Calu3 (cell line): Measurements from ENCODE around the gene HLCS. TPM values are rescaled to one million over a fixed set of nuclear protein-coding genes. Genes with fewer than 3 reads are reported as not detected.

ENCODE experiments used
- BruUV-seq: library from RNA; stranded (reverse); fragments of 400-500 nt; replicated peaks from 2 replicates; lab custom pipeline; 2021; lab: Mats Ljungman, UMichigan
- CTCF ChIA-PET: fragments of 300-600 bp; sonication (Branson Sonifier 250); formaldehyde crosslinking; loops from one replicate; lab custom pipeline; 2022; ENCODE audit warnings: antibody characterized with exemption; lab: Charles Lee
- DNase-seq: peaks from one replicate; pipeline ENCODE4 v3.0.0; 2022
- H3K27ac Mint-ChIP-seq: one replicate; pipeline ENCODE4 v1.8.0; 2022; ENCODE audit warnings: mixed read lengths; ENCODE audit not compliant: unreplicated experiment
- H3K27me3 Mint-ChIP-seq: one replicate; pipeline ENCODE4 v1.8.0; 2022; ENCODE audit warnings: mixed read lengths; ENCODE audit not compliant: unreplicated experiment
- H3K36me3 Mint-ChIP-seq: one replicate; pipeline ENCODE4 v1.8.0; 2022; ENCODE audit warnings: mild to moderate bottlenecking, moderate library complexity, mixed read lengths; ENCODE audit not compliant: insufficient read depth, unreplicated experiment
- H3K4me1 Mint-ChIP-seq: one replicate; pipeline ENCODE4 v1.8.0; 2022; ENCODE audit warnings: mild to moderate bottlenecking, low read depth, mixed read lengths; ENCODE audit not compliant: unreplicated experiment
- H3K4me3 Mint-ChIP-seq: one replicate; pipeline ENCODE4 v1.8.0; 2022; ENCODE audit warnings: mild to moderate bottlenecking, low read depth, moderate library complexity, mixed read lengths; ENCODE audit not compliant: unreplicated experiment
- H3K9me3 Mint-ChIP-seq: one replicate; pipeline ENCODE4 v1.8.0; 2022; ENCODE audit warnings: low read depth, mixed read lengths; ENCODE audit not compliant: unreplicated experiment
- intact Hi-C: fragments of 100-400 bp; cut with micrococcal nuclease; formaldehyde crosslinking; loops from one replicate; pipeline ENCODE4 v1.10.0; 2022; ENCODE audit not compliant: unreplicated experiment
- total RNA-seq: library from RNA; stranded (reverse); gene quantifications from 2 replicates; pipeline ENCODE4 v1.2.3, GENCODE V29; 2022
- TF ChIP-seq, protein P1 (sequence below): fragments of 200-600 bp; IDR thresholded peaks from one replicate; pipeline ENCODE4 v1.8.0; 2022; ENCODE audit warnings: antibody characterized with exemption; ENCODE audit not compliant: unreplicated experiment

HLCS gene
- total RNA-seq, 1 experiment from 2014 or later: 18.4 TPM

DNA sequence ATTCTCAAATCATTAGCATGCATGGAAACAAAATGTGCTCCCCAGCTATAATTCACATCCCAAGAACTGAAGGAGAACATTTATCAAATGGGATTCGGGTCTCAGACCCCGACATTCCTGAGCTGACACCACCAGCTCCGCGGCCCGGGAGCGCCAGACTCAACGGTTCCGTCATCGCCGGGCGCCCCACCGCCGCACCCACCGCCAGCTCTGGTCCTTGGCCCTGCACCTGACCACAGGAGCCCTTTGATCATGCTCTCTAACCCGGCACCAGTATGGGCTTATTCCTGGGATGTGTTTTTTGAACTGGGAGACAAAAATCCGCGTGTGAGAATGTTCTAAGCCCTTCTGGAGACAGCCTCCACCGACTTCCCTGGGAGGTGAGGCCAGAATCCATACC, 43.6 kb downstream of the HLCS start:
- Mint-ChIP-seq H3K4me3 (no peak overlapping the region), H3K36me3 (no peaks in the 10 kb centered on the region), H3K9me3 (no peaks in the 10 kb centered on the region), H3K4me1 (peaks cover 14% of the 10 kb centered on the region), H3K27ac (no peak overlapping the region), H3K27me3 (no peaks in the 10 kb centered on the region)
- no peak for DNase-seq
- BruUV-seq: no TSS peak
- intact Hi-C loops: loop anchor here (10.0 kb wide), 1 partner anchor 288 kb away; no protein-coding TSS in a partner anchor
- TF ChIP-seq, protein P1, sequence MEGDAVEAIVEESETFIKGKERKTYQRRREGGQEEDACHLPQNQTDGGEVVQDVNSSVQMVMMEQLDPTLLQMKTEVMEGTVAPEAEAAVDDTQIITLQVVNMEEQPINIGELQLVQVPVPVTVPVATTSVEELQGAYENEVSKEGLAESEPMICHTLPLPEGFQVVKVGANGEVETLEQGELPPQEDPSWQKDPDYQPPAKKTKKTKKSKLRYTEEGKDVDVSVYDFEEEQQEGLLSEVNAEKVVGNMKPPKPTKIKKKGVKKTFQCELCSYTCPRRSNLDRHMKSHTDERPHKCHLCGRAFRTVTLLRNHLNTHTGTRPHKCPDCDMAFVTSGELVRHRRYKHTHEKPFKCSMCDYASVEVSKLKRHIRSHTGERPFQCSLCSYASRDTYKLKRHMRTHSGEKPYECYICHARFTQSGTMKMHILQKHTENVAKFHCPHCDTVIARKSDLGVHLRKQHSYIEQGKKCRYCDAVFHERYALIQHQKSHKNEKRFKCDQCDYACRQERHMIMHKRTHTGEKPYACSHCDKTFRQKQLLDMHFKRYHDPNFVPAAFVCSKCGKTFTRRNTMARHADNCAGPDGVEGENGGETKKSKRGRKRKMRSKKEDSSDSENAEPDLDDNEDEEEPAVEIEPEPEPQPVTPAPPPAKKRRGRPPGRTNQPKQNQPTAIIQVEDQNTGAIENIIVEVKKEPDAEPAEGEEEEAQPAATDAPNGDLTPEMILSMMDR: no peak
- CTCF ChIA-PET: no interaction called here

DNA sequence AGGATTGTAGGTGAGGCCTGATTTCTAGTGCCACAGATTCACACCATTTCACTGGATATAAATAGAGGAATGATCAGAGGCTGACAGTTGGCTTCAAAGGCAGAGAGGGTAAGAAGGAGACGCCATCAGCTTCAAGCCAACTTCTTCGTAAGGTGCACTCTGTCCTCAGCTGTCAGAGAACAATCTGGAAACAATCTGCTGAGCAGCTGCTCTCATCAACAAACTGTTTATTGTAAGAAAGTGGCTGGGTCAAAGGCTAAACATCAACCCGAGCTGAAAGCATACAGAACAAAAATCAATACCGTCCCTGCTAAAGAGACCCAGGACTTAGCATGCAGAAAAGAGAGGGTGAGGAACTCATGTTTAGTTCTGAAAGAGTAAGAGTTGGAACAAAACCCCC, 48.2 kb downstream of the HLCS start:
- TF ChIP-seq, protein P1: no peak
- BruUV-seq: no TSS peak
- no peaks in the 10 kb centered on the region for H3K9me3 Mint-ChIP-seq
- no peaks in the 10 kb centered on the region for H3K27me3 Mint-ChIP-seq
- no peak overlapping the region for H3K27ac Mint-ChIP-seq
- H3K4me3 Mint-ChIP-seq: no peak overlapping the region
- no peak for DNase-seq
- H3K4me1 Mint-ChIP-seq: peaks cover 22% of the 10 kb centered on the region
- CTCF ChIA-PET: interaction anchor here (0.6 to 1.6 kb wide), 7 partner anchors 9 to 287 kb away, joined by 3 to 9 read pairs (median 5); no protein-coding TSS in a partner anchor
- H3K36me3 Mint-ChIP-seq: no peaks in the 10 kb centered on the region
- intact Hi-C loops: no loop called here

DNA sequence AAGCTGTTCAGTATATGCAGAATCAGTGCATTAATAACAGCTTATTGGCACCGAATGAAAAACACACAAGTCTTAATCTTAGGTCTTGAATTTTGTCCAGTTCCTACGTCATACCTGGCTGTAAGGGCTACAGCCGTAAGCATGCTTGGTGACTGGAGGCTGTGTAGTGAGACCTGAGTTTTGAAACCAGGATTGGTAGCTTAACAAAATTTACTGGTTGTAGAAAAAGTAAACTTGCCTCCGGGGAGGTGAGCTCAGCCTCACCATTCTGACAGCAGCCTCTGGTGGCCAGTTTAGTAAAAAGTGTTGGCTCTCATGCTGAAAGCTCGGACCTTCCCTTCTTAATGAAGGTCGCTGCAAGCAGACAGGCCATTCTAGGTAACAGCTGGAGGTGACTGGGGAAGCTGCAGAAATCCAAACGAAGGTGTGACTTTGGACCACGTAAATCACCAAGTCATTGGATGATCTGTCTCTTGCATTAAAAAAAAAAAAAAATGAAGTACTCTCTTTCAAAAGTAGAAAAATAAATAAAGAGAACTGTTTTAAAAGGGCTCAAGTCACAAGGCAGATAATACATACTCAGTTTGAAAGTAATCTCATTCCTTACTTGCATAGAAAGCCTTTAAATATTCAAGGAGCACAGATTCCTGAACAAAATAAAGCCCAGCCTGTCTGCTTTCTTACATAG, 48.9 kb downstream of the HLCS start:
- Mint-ChIP-seq H3K9me3 (no peaks in the 10 kb centered on the region), H3K4me3 (no peak overlapping the region), H3K36me3 (no peaks in the 10 kb centered on the region), H3K27ac (no peak overlapping the region), H3K27me3 (no peaks in the 10 kb centered on the region), H3K4me1 (peaks cover 22% of the 10 kb centered on the region)
- DNase-seq: peak; percentile 39
- BruUV-seq: no TSS peak
- CTCF ChIA-PET: interaction anchor here (0.6 to 1.6 kb wide), 13 partner anchors 10 to 319 kb away, joined by 3 to 9 read pairs (median 5); no protein-coding TSS in a partner anchor
- intact Hi-C loops: no loop called here
- TF ChIP-seq, protein P1: no peak

DNA sequence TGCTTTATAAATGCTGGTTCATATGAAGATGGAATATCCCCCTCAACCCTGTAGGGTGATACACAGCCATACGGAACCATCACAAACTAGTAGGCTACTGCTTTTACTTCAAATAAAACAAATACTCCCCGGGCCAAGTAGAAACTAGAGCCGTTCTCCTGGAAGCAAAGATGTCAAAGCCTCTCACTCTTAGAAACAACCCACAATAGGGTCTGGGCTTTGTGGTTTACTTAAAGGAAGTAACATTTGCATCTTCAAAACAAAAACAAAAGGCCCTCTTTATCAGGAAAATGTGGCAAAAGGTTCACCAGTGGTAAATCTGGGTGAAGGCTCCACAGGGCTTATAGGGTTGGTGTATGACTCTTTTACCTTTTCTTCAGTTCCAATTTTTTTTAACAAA, 49.8 kb downstream of the HLCS start:
- no peaks in the 10 kb centered on the region for H3K36me3 Mint-ChIP-seq
- no peak overlapping the region for H3K27ac Mint-ChIP-seq
- H3K9me3 Mint-ChIP-seq: no peaks in the 10 kb centered on the region
- CTCF ChIA-PET: interaction anchor here (1.0 to 1.6 kb wide), 8 partner anchors 9 to 286 kb away, joined by 4 to 9 read pairs (median 6); no protein-coding TSS in a partner anchor
- H3K4me3 Mint-ChIP-seq: no peak overlapping the region
- no peak for DNase-seq
- BruUV-seq: no TSS peak
- H3K4me1 Mint-ChIP-seq: peaks cover 29% of the 10 kb centered on the region
- H3K27me3 Mint-ChIP-seq: no peaks in the 10 kb centered on the region
- TF ChIP-seq, protein P1: no peak
- intact Hi-C loops: no loop called here
